Lung (tissue), 12 donors: Measurements from ENCODE around the gene FER. TPM values are rescaled to one million over a fixed set of nuclear protein-coding genes. Genes with fewer than 3 reads are reported as not detected.

Experiments used
- ATAC-seq: fragments of 200-7000 bp; cut with Tn5 transposase; one replicate; pipeline ENCODE4 v1.9.1; 2020; ENCODE audit warnings: moderate number of reproducible peaks; ENCODE audit not compliant: insufficient read depth, low FRiP score
- DNase-seq, 3 donors: peaks; one replicate each; pipeline ENCODE4 v3.0.0-alpha.2; 2013 to 2017
- H3K27ac ChIP-seq, 2 donors: one replicate each; pipeline ENCODE4 v1.5.1; 2013; ENCODE audit warnings: mild to moderate bottlenecking in 2 of 2, moderate library complexity in 2 of 2, control low read depth in 1 of 2, inconsistent platforms in 1 of 2, low read depth in 1 of 2, low read length in 1 of 2
- H3K27me3 ChIP-seq, 3 donors: one replicate each; pipeline ENCODE4 v1.5.1; 2013; ENCODE audit warnings: low read length in 2 of 3; ENCODE audit not compliant: control insufficient read depth in 3 of 3, insufficient read depth in 3 of 3
- H3K36me3 ChIP-seq, 4 donors: one replicate each; pipeline ENCODE4 v1.5.1; 2013; ENCODE audit warnings: low read length in 4 of 4, mild to moderate bottlenecking in 1 of 4, moderate library complexity in 1 of 4; ENCODE audit not compliant: control insufficient read depth in 4 of 4, insufficient read depth in 4 of 4
- H3K4me1 ChIP-seq, 5 donors: one replicate each; pipeline ENCODE4 v1.5.1; 2013; ENCODE audit warnings: low read length in 5 of 5, mild to moderate bottlenecking in 2 of 5, moderate library complexity in 1 of 5; ENCODE audit not compliant: control insufficient read depth in 5 of 5, insufficient read depth in 5 of 5
- H3K4me3 ChIP-seq: one replicate; pipeline ENCODE4 v1.5.1; 2013; ENCODE audit warnings: mild to moderate bottlenecking, control low read depth, moderate library complexity
- H3K9ac ChIP-seq, 2 donors: one replicate each; pipeline ENCODE4 v1.5.1; 2013; ENCODE audit warnings: low read length in 2 of 2, control low read depth in 1 of 2; ENCODE audit not compliant: insufficient read depth in 1 of 2
- H3K9me3 ChIP-seq, 4 donors: one replicate each; pipeline ENCODE4 v1.5.1; 2013; ENCODE audit warnings: low read length in 3 of 4, mild to moderate bottlenecking in 1 of 4, moderate library complexity in 1 of 4; ENCODE audit not compliant: control insufficient read depth in 4 of 4, insufficient read depth in 3 of 4
- WGBS, 2 donors: extraction: QIAGEN DNeasy Blood & Tissue Kit; methylation state at CpG; one replicate each; pipeline ENCODE4 v1.1.7; 2013; 5-methylcytosine and 5-hydroxymethylcytosine counted together
- polyA plus RNA-seq, 2 donors: library from polyadenylated mRNA; stranded (reverse); fragments of 200-250 nt; gene quantifications; one replicate each; pipeline ENCODE4 v1.2.1, GENCODE V29; 2013
- total RNA-seq, 2 donors: library from RNA; depleted of rRNA in 1 of 2; stranded (reverse); fragments of >200 nt in 1 of 2; gene quantifications; one replicate each; pipeline ENCODE4 v1.2.1, GENCODE V29; 2014 to 2021
- TF ChIP-seq, protein P1 (sequence below): IDR thresholded peaks from 2 replicates; pipeline ENCODE4 v1.5.1; 2012; ENCODE audit warnings: mild to moderate bottlenecking; ENCODE audit errors: control extremely low read depth, extremely low read depth
- donor health status: control.
- donor health status: control.
- donor health status: Bipolar disorder and iron deficiency.
- donor health status: healthy.
- donor health status: DM: yes; HTN: yes; CAD: no.

Gene FER
- total and polyA plus RNA-seq, 4 donors = 2.6 to 88.6 (median 12.2) TPM

DNA sequence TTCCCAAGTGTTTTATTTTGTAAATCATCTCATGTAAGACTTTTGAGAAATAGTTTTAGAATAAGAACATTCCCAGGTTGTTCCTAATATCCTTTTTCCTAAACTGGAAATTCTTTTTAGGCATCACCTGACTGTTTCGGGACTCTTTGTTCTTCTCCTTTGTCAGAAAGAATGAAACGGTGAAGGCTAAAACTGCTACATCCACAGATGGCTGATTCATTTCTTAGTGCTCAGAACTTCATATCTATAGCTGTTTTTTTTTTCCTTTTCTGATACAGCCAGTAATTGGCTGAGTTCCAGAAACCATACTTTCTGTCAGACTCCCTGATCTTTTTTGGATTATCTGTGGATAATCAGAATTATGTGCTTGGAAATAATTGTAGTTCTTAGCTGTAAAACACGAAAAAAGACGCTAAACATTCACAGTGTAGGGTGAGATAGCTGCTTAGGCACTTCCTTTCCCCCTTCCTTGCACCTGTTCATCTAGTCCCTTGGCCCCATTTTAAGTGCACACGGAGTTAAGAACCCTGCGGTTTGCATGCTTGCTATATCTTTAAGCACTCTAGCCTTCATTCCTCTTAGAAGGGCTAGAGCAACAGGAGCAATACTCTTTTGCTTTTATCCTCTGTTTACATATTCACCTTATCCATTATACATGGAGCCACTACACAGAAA is 378.2 kb downstream of the FER start:
- Histone ChIP-seq H3K9ac (no peak overlapping the region), H3K4me1 (no peaks in the 10 kb centered on the region), H3K9me3 (peaks cover 0 to 6% (median 0%) of the 10 kb centered on the region in 4 donors), H3K27me3 (no peaks in the 10 kb centered on the region), H3K36me3 (no peaks in the 10 kb centered on the region), H3K4me3 (no peak overlapping the region), H3K27ac (no peak overlapping the region)
- 79 to 83% methylated on average over 6 of the region's 6 CpGs for WGBS, 2 donors
- ATAC-seq = no peak
- TF ChIP-seq, protein P1, sequence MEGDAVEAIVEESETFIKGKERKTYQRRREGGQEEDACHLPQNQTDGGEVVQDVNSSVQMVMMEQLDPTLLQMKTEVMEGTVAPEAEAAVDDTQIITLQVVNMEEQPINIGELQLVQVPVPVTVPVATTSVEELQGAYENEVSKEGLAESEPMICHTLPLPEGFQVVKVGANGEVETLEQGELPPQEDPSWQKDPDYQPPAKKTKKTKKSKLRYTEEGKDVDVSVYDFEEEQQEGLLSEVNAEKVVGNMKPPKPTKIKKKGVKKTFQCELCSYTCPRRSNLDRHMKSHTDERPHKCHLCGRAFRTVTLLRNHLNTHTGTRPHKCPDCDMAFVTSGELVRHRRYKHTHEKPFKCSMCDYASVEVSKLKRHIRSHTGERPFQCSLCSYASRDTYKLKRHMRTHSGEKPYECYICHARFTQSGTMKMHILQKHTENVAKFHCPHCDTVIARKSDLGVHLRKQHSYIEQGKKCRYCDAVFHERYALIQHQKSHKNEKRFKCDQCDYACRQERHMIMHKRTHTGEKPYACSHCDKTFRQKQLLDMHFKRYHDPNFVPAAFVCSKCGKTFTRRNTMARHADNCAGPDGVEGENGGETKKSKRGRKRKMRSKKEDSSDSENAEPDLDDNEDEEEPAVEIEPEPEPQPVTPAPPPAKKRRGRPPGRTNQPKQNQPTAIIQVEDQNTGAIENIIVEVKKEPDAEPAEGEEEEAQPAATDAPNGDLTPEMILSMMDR = no peak
- DNase-seq = peak in 1 of 3 donors; percentile 26

DNA sequence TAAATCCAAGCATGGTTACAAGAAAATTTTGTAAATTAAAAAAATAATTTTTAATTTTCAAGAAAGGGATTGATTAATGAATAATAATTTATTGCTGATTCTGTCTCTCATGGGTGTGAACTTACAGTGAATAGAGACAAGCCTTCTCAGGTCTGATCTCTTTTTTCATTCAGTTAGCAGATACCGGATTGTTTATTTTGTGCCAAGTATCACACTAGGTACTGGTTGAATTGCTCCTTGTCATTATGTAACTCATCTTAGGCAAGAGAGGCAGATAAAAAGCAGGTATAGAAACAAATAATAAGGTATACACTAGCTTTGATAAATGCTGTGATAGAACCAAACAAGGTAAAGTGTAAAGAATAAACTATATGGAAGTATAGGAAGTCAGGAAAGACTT is 378.8 kb downstream of the FER start:
- Histone ChIP-seq H3K4me3 (no peak overlapping the region), H3K27me3 (no peaks in the 10 kb centered on the region), H3K9me3 (peaks cover 0 to 1% (median 0%) of the 10 kb centered on the region in 4 donors), H3K36me3 (no peaks in the 10 kb centered on the region), H3K27ac (no peak overlapping the region), H3K4me1 (no peaks in the 10 kb centered on the region), H3K9ac (no peak overlapping the region)
- WGBS, 2 donors = 72 to 94% methylated on average over 1 of the region's 1 CpG
- TF ChIP-seq, protein P1 = no peak
- DNase-seq (no peak), ATAC-seq (no peak)

DNA sequence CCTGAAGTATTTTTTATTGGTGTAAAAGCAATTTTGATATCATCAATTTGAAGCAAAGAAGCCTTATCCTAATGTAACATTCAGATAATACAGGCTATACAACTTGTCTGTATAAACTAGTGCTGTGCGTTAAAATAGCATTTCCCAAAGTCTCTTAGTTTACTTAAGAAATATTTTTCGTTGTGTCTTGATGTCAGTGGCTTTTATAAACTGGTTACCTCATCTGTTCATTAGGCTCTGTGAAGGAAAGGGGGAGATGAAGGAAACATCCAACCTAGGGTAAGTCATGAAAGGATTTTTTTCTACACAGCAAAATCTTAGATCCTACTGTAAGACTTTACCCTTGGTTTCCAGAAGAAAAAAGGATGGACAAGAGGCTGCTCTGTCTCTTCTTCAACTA is 389.2 kb downstream of the FER start:
- DNase-seq (no peak), ATAC-seq (no peak)
- H3K4me3 ChIP-seq = no peak overlapping the region
- no peak overlapping the region for H3K27ac ChIP-seq
- TF ChIP-seq, protein P1 = no peak
- WGBS, 2 donors = 76 to 82% methylated on average over 2 of the region's 2 CpGs
- H3K9ac ChIP-seq = no peak overlapping the region
- H3K36me3 ChIP-seq = no peaks in the 10 kb centered on the region
- H3K27me3 ChIP-seq = no peaks in the 10 kb centered on the region
- peaks cover 0 to 8% (median 0%) of the 10 kb centered on the region in 5 donors for H3K4me1 ChIP-seq
- no peaks in the 10 kb centered on the region for H3K9me3 ChIP-seq
